ENCODE measurements around the gene ARG2.

ARG2 gene

GRCh38 chr14:67619446-67620216, at the start of gene ARG2:
ARG2 (plus strand) TSS chr14:67619920; CDS start chr14:67619978, 58 bp downstream.
- FAIRE-seq: no peak

- FAIRE-seq: no peak
Observed at GRCh38 chr14:67570453-67570852, 49.3 kb upstream of the ARG2 start.

- peak; percentile 47 for FAIRE-seq
Observed at GRCh38 chr14:67571275-67571990, 48.3 kb upstream of the ARG2 start.

- no peak for FAIRE-seq
Observed at GRCh38 chr14:67571991-67572323, 47.8 kb upstream of the ARG2 start.

GRCh38 chr14:67572608-67573007, 47.1 kb upstream of the ARG2 start:
- no peak for FAIRE-seq

- no peak for FAIRE-seq
Observed at GRCh38 chr14:67573228-67574010, 46.3 kb upstream of the ARG2 start.

GRCh38 chr14:67574156-67574555, 45.6 kb upstream of the ARG2 start:
- FAIRE-seq: no peak

GRCh38 chr14:67574806-67575205, 44.9 kb upstream of the ARG2 start:
- no peak for FAIRE-seq

GRCh38 chr14:67575684-67576083, 44.0 kb upstream of the ARG2 start:
- no peak for FAIRE-seq

- no peak for FAIRE-seq
Observed at GRCh38 chr14:67576216-67576955, 43.3 kb upstream of the ARG2 start.

GRCh38 chr14:67577181-67577808, 42.4 kb upstream of the ARG2 start:
- no peak for FAIRE-seq

- no peak for FAIRE-seq
Observed at GRCh38 chr14:67577909-67578749, 41.6 kb upstream of the ARG2 start.

- no peak for FAIRE-seq
Observed at GRCh38 chr14:67579040-67579439, 40.7 kb upstream of the ARG2 start.

GRCh38 chr14:67579636-67580035, 40.1 kb upstream of the ARG2 start:
- no peak for FAIRE-seq

GRCh38 chr14:67580336-67581171, 39.2 kb upstream of the ARG2 start:
- FAIRE-seq: no peak

- no peak for FAIRE-seq
Observed at GRCh38 chr14:67581643-67582042, 38.1 kb upstream of the ARG2 start.

- FAIRE-seq: no peak
Observed at GRCh38 chr14:67582061-67582460, 37.7 kb upstream of the ARG2 start.

- peak; percentile 27 for FAIRE-seq
Observed at GRCh38 chr14:67583711-67584644, 35.7 kb upstream of the ARG2 start.

GRCh38 chr14:67584978-67585377, 34.7 kb upstream of the ARG2 start:
- FAIRE-seq: no peak

All from islet of Langerhans (tissue), 1 donor.